Activated CD4-positive, alpha-beta memory T cell treated with anti-CD3 and anti-CD28 coated beads for 36 hours (primary cell): ENCODE data around the gene CEP57. TPM values are rescaled to one million over a fixed set of nuclear protein-coding genes. Genes with fewer than 3 reads are reported as not detected.

ENCODE experiments used
- CTCF ChIA-PET: fragments of 350-600 bp; sonication (Branson Sonifier 250); formaldehyde crosslinking; loops from one replicate; lab custom pipeline; 2021; ENCODE audit warnings: antibody characterized with exemption, inconsistent platforms; lab: Charles Lee
- POLR2A ChIA-PET: fragments of 350-600 bp; sonication (Branson Sonifier 250); formaldehyde crosslinking; loops from one replicate; lab custom pipeline; 2021; ENCODE audit warnings: antibody characterized with exemption; lab: Charles Lee
- DNase-seq: peaks from one replicate; pipeline ENCODE4 v3.0.0-alpha.2; 2020
- H3K27ac Mint-ChIP-seq: one replicate; pipeline ENCODE4 v1.8.0; 2021; ENCODE audit warnings: mixed read lengths
- H3K27me3 Mint-ChIP-seq: one replicate; pipeline ENCODE4 v1.8.0; 2021; ENCODE audit warnings: mixed read lengths
- H3K36me3 Mint-ChIP-seq: one replicate; pipeline ENCODE4 v1.8.0; 2021; ENCODE audit warnings: mixed read lengths
- H3K4me1 Mint-ChIP-seq: one replicate; pipeline ENCODE4 v1.8.0; 2021; ENCODE audit warnings: low read depth, mixed read lengths
- H3K4me3 Mint-ChIP-seq: one replicate; pipeline ENCODE4 v1.8.0; 2021; ENCODE audit warnings: mild to moderate bottlenecking, mixed read lengths
- H3K9me3 Mint-ChIP-seq: one replicate; pipeline ENCODE4 v1.8.0; 2021; ENCODE audit warnings: mixed read lengths
- intact Hi-C: fragments of 100-400 bp; cut with micrococcal nuclease; formaldehyde crosslinking; loops from one replicate; pipeline ENCODE4 v1.15.1; 2023
- total RNA-seq, 2 experiments: library from RNA; stranded (reverse); gene quantifications; one replicate each; pipeline ENCODE4 v1.2.3, GENCODE V29; 2021

The CEP57 gene
- 100 to 1,000 TPM; 115 to 117 TPM for total RNA-seq

GRCh38 chr11:95790123-95790932, at the start of gene CEP57:
Gene CEP57 (plus strand): TSS chr11:95790498. CDS start chr11:95790699, 201 bp downstream.
- peak within 1 kb of the TSS; percentile 95 for H3K4me3 Mint-ChIP-seq
- H3K4me1 Mint-ChIP-seq, result peaks cover 55% of the 10 kb centered on the region
- peaks cover 54% of the 10 kb centered on the region for H3K36me3 Mint-ChIP-seq
- no peaks in the 10 kb centered on the region for H3K9me3 Mint-ChIP-seq
- intact Hi-C loops, result loop anchor here (1.0 to 5.0 kb wide), 10 partner anchors 132 to 1662 kb away; partner anchors contain the start of genes ANKRD49, CCDC82, CWC15 and ENDOD1
- H3K27me3 Mint-ChIP-seq, result no peaks in the 10 kb centered on the region
- peak within 1 kb of the TSS; percentile 100 for H3K27ac Mint-ChIP-seq
- peak; percentile 97 for DNase-seq
- CTCF ChIA-PET, result interaction anchor here (1.0 to 3.0 kb wide), 12 partner anchors 12 to 723 kb away, joined by 3 to 17 read pairs (median 5); partner anchors contain the start of genes CCDC82, JRKL, MAML2 and SESN3
- POLR2A ChIA-PET, result interaction anchor here (0.6 to 3.1 kb wide), 17 partner anchors 10 to 723 kb away, joined by 3 to 23 read pairs (median 3); partner anchors contain the start of genes CCDC82, JRKL, MAML2 and SESN3

GRCh38 chr11:95750101-95750500, 40.2 kb upstream of the CEP57 start:
- Mint-ChIP-seq H3K4me3 (no peak overlapping the region), H3K27me3 (no peaks in the 10 kb centered on the region), H3K27ac (no peak overlapping the region), H3K36me3 (no peaks in the 10 kb centered on the region), H3K9me3 (no peaks in the 10 kb centered on the region), H3K4me1 (no peaks in the 10 kb centered on the region)
- intact Hi-C loops, result no loop called here
- no peak for DNase-seq
- ChIA-PET CTCF (interaction anchor here (1.2 kb wide), 1 partner anchor 16 kb away, joined by 3 read pairs; no protein-coding TSS in a partner anchor), POLR2A (no interaction called here)

GRCh38 chr11:95751515-95751914, 38.8 kb upstream of the CEP57 start:
- no peaks in the 10 kb centered on the region for H3K9me3 Mint-ChIP-seq
- no peaks in the 10 kb centered on the region for H3K4me1 Mint-ChIP-seq
- H3K27me3 Mint-ChIP-seq, result no peaks in the 10 kb centered on the region
- no peak overlapping the region for H3K4me3 Mint-ChIP-seq
- intact Hi-C loops, result no loop called here
- no peaks in the 10 kb centered on the region for H3K36me3 Mint-ChIP-seq
- DNase-seq, result no peak
- H3K27ac Mint-ChIP-seq, result no peak overlapping the region
- CTCF ChIA-PET, result interaction anchor here (1.1 kb wide), 1 partner anchor 599 kb away, joined by 4 read pairs; no protein-coding TSS in a partner anchor
- POLR2A ChIA-PET, result no interaction called here

GRCh38 chr11:95760941-95761340, 29.4 kb upstream of the CEP57 start:
- ChIA-PET CTCF (interaction anchor here (0.6 to 10.8 kb wide), 6 partner anchors 56 to 779 kb away, joined by 3 to 207 read pairs (median 9); no protein-coding TSS in a partner anchor), POLR2A (no interaction called here)
- Mint-ChIP-seq H3K27ac (no peak overlapping the region), H3K9me3 (no peaks in the 10 kb centered on the region), H3K36me3 (no peaks in the 10 kb centered on the region), H3K4me1 (no peaks in the 10 kb centered on the region), H3K27me3 (no peaks in the 10 kb centered on the region), H3K4me3 (no peak overlapping the region)
- DNase-seq, result no peak
- intact Hi-C loops, result loop anchor here (5.0 to 10.0 kb wide), 2 partner anchors 529 to 1136 kb away; partner anchors contain the start of gene SESN3

- H3K27ac Mint-ChIP-seq, result no peak overlapping the region
Measured at GRCh38 chr11:95762534-95762933, 27.8 kb upstream of the CEP57 start.

GRCh38 chr11:95764267-95764898, 25.9 kb upstream of the CEP57 start:
- CTCF ChIA-PET, result interaction anchor here (0.7 to 10.8 kb wide), 15 partner anchors 12 to 978 kb away, joined by 3 to 207 read pairs (median 4); partner anchors contain the start of gene FAM76B
- Mint-ChIP-seq H3K36me3 (peaks cover 2% of the 10 kb centered on the region), H3K4me1 (no peaks in the 10 kb centered on the region), H3K27ac (no peak overlapping the region), H3K27me3 (no peaks in the 10 kb centered on the region), H3K9me3 (no peaks in the 10 kb centered on the region), H3K4me3 (no peak overlapping the region)
- no peak for DNase-seq
- POLR2A ChIA-PET, result no interaction called here
- intact Hi-C loops, result loop anchor here (1.0 to 10.0 kb wide), 5 partner anchors 60 to 1140 kb away; partner anchors contain the start of gene SESN3

More at GRCh38 chr11:95762534-95762933, 27.8 kb upstream of the CEP57 start:
- ChIA-PET CTCF (interaction anchor here (1.0 to 10.8 kb wide), 5 partner anchors 47 to 611 kb away, joined by 3 to 207 read pairs (median 14); no protein-coding TSS in a partner anchor), POLR2A (no interaction called here)
- H3K27me3 Mint-ChIP-seq, result no peaks in the 10 kb centered on the region
- no peak for DNase-seq
- H3K36me3 Mint-ChIP-seq, result no peaks in the 10 kb centered on the region
- H3K4me3 Mint-ChIP-seq, result no peak overlapping the region
- intact Hi-C loops, result loop anchor here (5.0 to 10.0 kb wide), 2 partner anchors 530 to 1138 kb away; partner anchors contain the start of gene SESN3
- no peaks in the 10 kb centered on the region for H3K9me3 Mint-ChIP-seq
- H3K4me1 Mint-ChIP-seq, result no peaks in the 10 kb centered on the region

GRCh38 chr11:95766701-95767100, 23.6 kb upstream of the CEP57 start:
- intact Hi-C loops, result loop anchor here (10.0 kb wide), 1 partner anchor 1142 kb away; no protein-coding TSS in a partner anchor
- H3K9me3 Mint-ChIP-seq, result no peaks in the 10 kb centered on the region
- no peak for DNase-seq

GRCh38 chr11:95767498-95767897, 22.8 kb upstream of the CEP57 start:
- H3K36me3 Mint-ChIP-seq, result peaks cover 4% of the 10 kb centered on the region
- no peak overlapping the region for H3K4me3 Mint-ChIP-seq
- intact Hi-C loops, result loop anchor here (10.0 kb wide), 1 partner anchor 1143 kb away; no protein-coding TSS in a partner anchor
- H3K4me1 Mint-ChIP-seq, result no peaks in the 10 kb centered on the region
- no peak for DNase-seq
- POLR2A ChIA-PET, result interaction anchor here (1.0 kb wide), 1 partner anchor 701 kb away, joined by 3 read pairs; the partner anchor contains the start of gene SRSF8
- no peak overlapping the region for H3K27ac Mint-ChIP-seq
- CTCF ChIA-PET, result interaction anchor here (1.5 to 10.8 kb wide), 2 partner anchors 609 to 616 kb away, joined by 3 to 207 read pairs; no protein-coding TSS in a partner anchor
- no peaks in the 10 kb centered on the region for H3K27me3 Mint-ChIP-seq
- H3K9me3 Mint-ChIP-seq, result no peaks in the 10 kb centered on the region

More at GRCh38 chr11:95766701-95767100, 23.6 kb upstream of the CEP57 start:
- CTCF ChIA-PET, result interaction anchor here (0.7 to 10.8 kb wide), 5 partner anchors 16 to 615 kb away, joined by 3 to 207 read pairs (median 3); no protein-coding TSS in a partner anchor
- Mint-ChIP-seq H3K27ac (no peak overlapping the region), H3K27me3 (no peaks in the 10 kb centered on the region), H3K4me3 (no peak overlapping the region), H3K36me3 (peaks cover 4% of the 10 kb centered on the region), H3K4me1 (no peaks in the 10 kb centered on the region)
- POLR2A ChIA-PET, result interaction anchor here (0.6 to 1.0 kb wide), 2 partner anchors 33 to 535 kb away, joined by 3 to 4 read pairs; no protein-coding TSS in a partner anchor

- CTCF ChIA-PET, result interaction anchor here (1.7 to 10.8 kb wide), 2 partner anchors 63 to 617 kb away, joined by 8 to 207 read pairs; no protein-coding TSS in a partner anchor
- intact Hi-C loops, result loop anchor here (10.0 kb wide), 1 partner anchor 1144 kb away; no protein-coding TSS in a partner anchor
- no peaks in the 10 kb centered on the region for H3K9me3 Mint-ChIP-seq
- no peak overlapping the region for H3K4me3 Mint-ChIP-seq
- no peak overlapping the region for H3K27ac Mint-ChIP-seq
- H3K27me3 Mint-ChIP-seq, result no peaks in the 10 kb centered on the region
- H3K36me3 Mint-ChIP-seq, result peaks cover 7% of the 10 kb centered on the region
- H3K4me1 Mint-ChIP-seq, result no peaks in the 10 kb centered on the region
- POLR2A ChIA-PET, result interaction anchor here (1.0 kb wide), 1 partner anchor 702 kb away, joined by 3 read pairs; the partner anchor contains the start of gene SRSF8
- DNase-seq, result no peak
Measured at GRCh38 chr11:95768521-95768920, 21.8 kb upstream of the CEP57 start.

GRCh38 chr11:95776859-95777258, 13.4 kb upstream of the CEP57 start:
- H3K27ac Mint-ChIP-seq, result no peak overlapping the region
- no peaks in the 10 kb centered on the region for H3K27me3 Mint-ChIP-seq
- H3K36me3 Mint-ChIP-seq, result peaks cover 50% of the 10 kb centered on the region
- ChIA-PET POLR2A (no interaction called here), CTCF (interaction anchor here (1.1 to 1.2 kb wide), 2 partner anchors 12 to 59 kb away, joined by 3 to 4 read pairs; no protein-coding TSS in a partner anchor)
- intact Hi-C loops, result no loop called here
- DNase-seq, result no peak
- H3K4me3 Mint-ChIP-seq, result no peak overlapping the region
- peaks cover 14% of the 10 kb centered on the region for H3K4me1 Mint-ChIP-seq
- H3K9me3 Mint-ChIP-seq, result no peaks in the 10 kb centered on the region

- POLR2A ChIA-PET, result interaction anchor here (0.7 to 0.8 kb wide), 2 partner anchors 11 to 45 kb away, joined by 3 to 4 read pairs; partner anchors contain the start of gene FAM76B
- intact Hi-C loops, result no loop called here
- no peak overlapping the region for H3K27ac Mint-ChIP-seq
- H3K4me3 Mint-ChIP-seq, result no peak overlapping the region
- no peaks in the 10 kb centered on the region for H3K9me3 Mint-ChIP-seq
- H3K4me1 Mint-ChIP-seq, result peaks cover 24% of the 10 kb centered on the region
- CTCF ChIA-PET, result interaction anchor here (0.6 kb wide), 1 partner anchor 1236 kb away, joined by 5 read pairs; no protein-coding TSS in a partner anchor
- H3K27me3 Mint-ChIP-seq, result no peaks in the 10 kb centered on the region
- H3K36me3 Mint-ChIP-seq, result peaks cover 62% of the 10 kb centered on the region
- DNase-seq, result no peak
Measured at GRCh38 chr11:95778699-95779098, 11.6 kb upstream of the CEP57 start.
